HG03378 (cell line): ENCODE measurements around the gene EBF4.
"Not testable (repeated sequence)": the region's sequence is repeated elsewhere in the genome, so short reads cannot be mapped to it uniquely, and the experiment has no call there.

Experiments
- ATAC-seq: cut with Tn5 transposase; IDR thresholded peaks from one replicate; pipeline ENCODE4 v1.9.1; 2021; ENCODE audit warnings: mild to moderate bottlenecking, moderate library complexity; ENCODE audit not compliant: unreplicated experiment

EBF4 gene

DNA sequence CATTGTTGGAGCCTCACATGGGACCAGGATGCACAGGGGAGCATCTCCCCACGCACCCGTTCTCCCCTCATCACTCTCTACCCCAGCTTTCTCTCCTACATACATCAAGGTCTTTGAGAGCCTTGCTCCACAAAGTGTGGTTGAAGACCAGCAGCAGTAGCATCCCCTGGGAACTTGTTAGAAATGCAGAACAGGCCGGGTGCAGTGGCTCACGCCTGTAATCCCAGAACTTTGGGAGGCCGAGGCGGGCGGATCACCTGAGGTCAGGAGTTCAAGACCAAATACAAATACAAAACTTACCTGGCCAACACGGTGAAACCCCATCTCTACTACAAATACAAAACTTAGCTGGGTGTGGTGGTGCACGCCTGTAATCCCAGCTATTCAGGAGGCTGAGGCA lies 115.3 kb downstream of the EBF4 start:
- not testable (repeated sequence) for ATAC-seq

DNA sequence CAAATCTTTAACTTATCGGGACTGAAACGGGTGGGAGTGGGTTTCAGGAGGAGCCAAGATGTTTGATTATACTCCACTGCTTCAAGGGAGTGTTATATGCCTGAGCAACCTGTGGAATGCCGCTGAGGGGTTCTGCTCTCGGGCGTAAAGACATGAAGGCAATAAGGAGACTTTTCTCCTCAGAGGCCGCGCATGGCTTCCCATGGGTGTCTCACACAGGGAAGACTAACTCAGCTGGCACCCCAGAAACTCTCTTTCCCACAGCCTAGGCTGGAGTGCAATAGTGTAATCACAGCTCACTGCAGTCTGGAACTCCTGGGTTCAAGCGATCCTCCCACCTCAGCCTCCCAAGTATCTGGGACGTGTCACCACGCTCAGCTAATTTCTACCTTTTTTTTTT lies 117.1 kb downstream of the EBF4 start:
- ATAC-seq, result no peak
